Muscle layer of colon (tissue), 2 donors: Measurements from ENCODE around the gene SH3BGRL3.

ENCODE experiments used
- H3K27ac ChIP-seq: one replicate; pipeline ENCODE4 v1.7.0; 2013; ENCODE audit warnings: low read depth, mild to moderate bottlenecking, low read length, moderate library complexity
- H3K27me3 ChIP-seq, 2 donors: one replicate each; pipeline ENCODE4 v1.7.0; 2013; ENCODE audit warnings: low read length in 2 of 2, mild to moderate bottlenecking in 2 of 2; ENCODE audit not compliant: insufficient read depth in 2 of 2, control insufficient read depth in 1 of 2
- H3K36me3 ChIP-seq: one replicate; pipeline ENCODE4 v1.7.0; 2013; ENCODE audit warnings: mild to moderate bottlenecking, low read length; ENCODE audit not compliant: insufficient read depth
- H3K4me1 ChIP-seq: one replicate; pipeline ENCODE4 v1.7.0; 2013; ENCODE audit warnings: mild to moderate bottlenecking, low read length; ENCODE audit not compliant: insufficient read depth
- H3K4me3 ChIP-seq, 2 donors: one replicate each; pipeline ENCODE4 v1.7.0; 2013; ENCODE audit warnings: low read length in 2 of 2, low read depth in 1 of 2, mild to moderate bottlenecking in 1 of 2, moderate library complexity in 1 of 2
- H3K9ac ChIP-seq: one replicate; pipeline ENCODE4 v1.7.0; 2013; ENCODE audit warnings: low read length
- H3K9me3 ChIP-seq: one replicate; pipeline ENCODE4 v1.7.0; 2013; ENCODE audit warnings: mild to moderate bottlenecking, low read length
- donor health status: abdominal sarcoma.
- donor health status: Adenocarcinoma of cecum.

Gene SH3BGRL3

DNA sequence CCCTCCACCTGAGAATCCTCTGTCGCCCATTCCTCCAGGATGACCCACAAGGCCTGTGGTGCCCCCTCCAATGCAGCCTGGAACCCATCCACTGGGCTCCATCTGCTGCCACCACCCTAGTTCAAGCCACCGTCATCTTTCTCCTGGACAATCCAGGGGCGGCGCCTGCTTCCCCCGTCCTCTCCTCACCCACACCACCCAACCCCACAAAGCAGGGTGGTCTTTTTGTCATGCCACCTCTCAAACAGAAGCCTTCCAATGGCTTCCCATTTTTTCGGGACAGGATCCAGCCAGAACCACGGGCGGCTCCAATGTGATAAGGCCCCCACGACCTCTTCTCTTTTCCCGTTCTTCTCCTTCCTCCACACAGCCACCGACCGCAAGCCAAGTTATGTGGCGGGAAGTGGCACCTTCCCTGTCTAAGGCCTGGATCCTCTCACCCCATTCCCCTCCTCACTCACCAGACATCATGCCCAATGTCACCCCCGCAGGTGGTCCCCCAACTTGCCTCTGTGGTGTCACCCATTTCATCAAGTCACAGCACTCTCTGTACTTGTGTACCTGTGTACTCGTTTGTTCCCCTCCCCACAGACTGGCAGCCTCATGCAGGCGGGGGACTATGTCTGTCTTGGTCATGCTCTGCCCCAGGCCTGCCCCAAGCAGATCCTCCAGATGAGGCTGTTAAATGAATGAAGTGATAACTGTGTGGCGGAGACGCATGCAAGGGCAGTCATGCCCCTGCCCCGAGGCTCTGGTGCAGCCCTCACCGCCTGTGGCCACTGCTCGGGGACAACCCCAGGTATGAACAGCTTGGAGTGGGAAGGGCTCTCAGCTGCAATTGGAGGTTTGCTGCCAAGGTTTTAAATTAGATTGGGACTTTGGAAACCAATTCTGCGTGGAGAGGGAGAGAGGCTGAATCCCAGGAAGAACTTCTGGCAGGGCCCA, 15.6 kb downstream of the SH3BGRL3 start:
- H3K36me3 ChIP-seq, result no peaks in the 10 kb centered on the region
- H3K4me3 ChIP-seq, result no peak overlapping the region
- H3K27me3 ChIP-seq, result no peaks in the 10 kb centered on the region
- H3K9me3 ChIP-seq, result no peaks in the 10 kb centered on the region
- no peak overlapping the region for H3K27ac ChIP-seq
- H3K9ac ChIP-seq, result no peak overlapping the region
- H3K4me1 ChIP-seq, result peaks cover 11% of the 10 kb centered on the region

DNA sequence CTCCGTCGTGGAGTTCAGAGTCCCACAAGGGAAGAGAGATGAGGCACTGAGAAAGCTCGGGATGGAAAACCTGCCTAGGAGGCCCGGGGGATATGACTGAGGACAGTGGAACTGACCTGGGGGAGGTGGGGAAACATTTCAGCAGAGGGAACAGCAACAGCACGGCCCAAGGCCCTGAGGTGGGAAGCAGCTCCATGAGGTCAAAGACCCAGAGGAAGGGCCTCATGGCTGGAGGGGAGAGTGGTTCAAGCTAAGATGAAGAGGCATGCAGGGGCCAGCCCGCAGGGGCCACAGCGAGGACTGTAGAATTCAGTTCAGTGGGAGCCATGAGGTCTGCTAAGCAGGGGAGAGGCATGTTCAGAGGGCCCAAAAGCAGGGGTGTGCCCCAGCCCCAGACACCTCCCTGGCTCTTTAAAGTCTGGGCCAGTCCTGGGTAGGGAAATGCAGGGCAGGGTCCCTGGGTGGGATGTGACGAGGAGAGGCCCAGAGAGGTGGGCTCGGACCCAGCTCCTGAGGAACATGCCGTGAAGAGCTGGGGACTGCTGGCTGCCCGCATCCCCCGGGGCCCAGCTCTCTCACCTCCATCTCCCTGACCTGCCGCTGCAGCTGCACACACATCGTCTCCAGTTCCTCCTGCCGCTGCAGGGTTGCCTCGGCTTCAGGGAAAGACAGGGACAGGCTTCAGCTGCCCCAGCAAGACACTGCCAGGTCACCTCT, 16.6 kb downstream of the SH3BGRL3 start:
- Histone ChIP-seq H3K4me1 (peaks cover 1% of the 10 kb centered on the region), H3K9me3 (no peaks in the 10 kb centered on the region), H3K9ac (no peak overlapping the region), H3K27ac (no peak overlapping the region), H3K4me3 (no peak overlapping the region), H3K36me3 (no peaks in the 10 kb centered on the region), H3K27me3 (no peaks in the 10 kb centered on the region)

DNA sequence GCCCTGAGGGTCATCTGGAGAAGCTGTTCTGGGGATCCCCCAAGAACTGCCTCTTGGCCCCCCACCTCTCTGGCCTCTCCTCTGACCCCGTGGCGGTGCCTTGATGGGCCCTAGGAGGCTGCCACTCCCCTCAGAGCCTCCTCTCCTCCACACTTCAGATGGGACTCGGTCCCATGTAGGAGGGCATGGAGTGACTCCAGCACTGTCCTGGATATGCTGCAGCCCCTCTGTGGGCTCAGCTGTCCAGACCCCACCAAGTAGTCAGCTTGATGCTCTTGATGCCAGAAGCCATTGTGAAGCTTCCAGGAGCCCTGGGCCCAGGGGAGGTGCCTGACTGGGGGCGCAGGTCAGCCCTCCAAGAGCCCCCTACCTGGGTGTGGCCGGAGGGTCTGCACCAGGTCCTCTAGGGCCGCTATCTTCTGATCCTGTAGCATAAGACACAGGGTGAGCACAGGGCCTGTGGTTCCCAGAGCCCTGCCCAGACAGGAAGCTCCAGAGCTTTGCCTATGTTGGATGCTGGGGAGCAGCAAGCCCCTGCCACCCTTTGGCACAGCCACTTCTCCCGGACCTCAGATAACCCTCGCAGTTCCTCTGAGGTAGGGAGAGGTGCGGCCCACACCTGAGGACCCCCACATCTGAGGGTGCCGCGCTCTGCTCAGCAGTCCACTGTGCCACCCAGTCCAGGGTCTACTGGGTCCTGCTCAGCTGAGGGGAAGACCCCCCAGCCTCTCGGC, 17.3 kb downstream of the SH3BGRL3 start:
- H3K27ac ChIP-seq, result no peak overlapping the region
- H3K36me3 ChIP-seq, result no peaks in the 10 kb centered on the region
- no peak overlapping the region for H3K4me3 ChIP-seq
- H3K27me3 ChIP-seq, result no peaks in the 10 kb centered on the region
- H3K9me3 ChIP-seq, result no peaks in the 10 kb centered on the region
- no peaks in the 10 kb centered on the region for H3K4me1 ChIP-seq
- no peak overlapping the region for H3K9ac ChIP-seq

DNA sequence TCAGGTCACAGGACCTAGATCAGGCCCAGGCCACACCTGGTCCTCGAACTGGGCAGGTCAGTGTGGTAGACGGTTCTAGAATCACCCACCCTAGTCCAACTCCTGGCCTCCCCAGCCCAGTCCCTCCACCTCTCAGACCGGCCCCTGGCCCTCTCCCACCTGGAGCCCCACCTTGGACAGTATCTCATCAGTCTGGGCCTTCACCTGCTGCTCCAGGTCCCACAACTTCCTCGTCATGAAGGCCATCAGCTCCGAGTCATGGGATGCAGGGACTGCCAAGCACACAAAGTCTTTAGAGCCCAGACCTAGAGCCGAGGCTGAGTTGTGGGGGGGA, 17.9 kb downstream of the SH3BGRL3 start:
- Histone ChIP-seq H3K4me1 (no peaks in the 10 kb centered on the region), H3K4me3 (no peak overlapping the region), H3K9me3 (no peaks in the 10 kb centered on the region), H3K27ac (no peak overlapping the region), H3K9ac (no peak overlapping the region), H3K36me3 (no peaks in the 10 kb centered on the region), H3K27me3 (no peaks in the 10 kb centered on the region)

DNA sequence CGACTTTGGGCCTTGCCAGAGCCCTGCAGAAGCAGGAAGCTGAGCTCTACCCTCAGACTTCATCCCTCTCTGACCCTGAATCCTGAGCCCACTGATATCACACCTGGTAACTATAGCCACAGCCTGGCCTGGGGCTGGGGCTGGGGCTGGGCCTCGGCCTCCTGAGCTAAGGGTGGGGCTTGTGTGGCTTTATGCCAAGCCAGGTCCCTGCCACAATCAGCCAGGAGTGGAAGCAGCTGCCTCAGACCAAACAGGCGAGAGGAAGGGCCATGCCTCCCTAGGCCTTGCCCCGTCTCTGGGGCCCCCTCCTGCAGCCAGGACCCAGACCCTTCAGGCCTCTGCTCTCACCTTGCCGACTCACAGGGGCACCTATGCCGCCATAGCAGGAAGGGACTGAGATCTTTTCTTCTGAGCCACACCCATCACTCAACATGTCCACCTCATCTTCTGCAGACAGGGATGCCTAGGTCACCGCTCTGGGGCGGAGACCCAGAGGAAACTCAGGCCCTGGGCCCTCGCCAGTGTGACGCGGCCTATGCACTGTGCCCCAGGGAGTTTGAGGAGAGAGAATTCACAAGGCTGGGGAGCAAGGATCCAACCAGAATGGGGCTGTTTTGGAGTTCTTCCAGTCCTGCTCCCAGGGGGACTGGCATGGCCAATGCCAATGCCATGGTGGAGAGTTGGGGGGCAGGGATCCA, 20.8 kb downstream of the SH3BGRL3 start:
- H3K27ac ChIP-seq, result no peak overlapping the region
- H3K36me3 ChIP-seq, result no peaks in the 10 kb centered on the region
- no peaks in the 10 kb centered on the region for H3K9me3 ChIP-seq
- H3K9ac ChIP-seq, result no peak overlapping the region
- H3K4me3 ChIP-seq, result no peak overlapping the region
- peaks cover 3% of the 10 kb centered on the region for H3K4me1 ChIP-seq
- H3K27me3 ChIP-seq, result no peaks in the 10 kb centered on the region

DNA sequence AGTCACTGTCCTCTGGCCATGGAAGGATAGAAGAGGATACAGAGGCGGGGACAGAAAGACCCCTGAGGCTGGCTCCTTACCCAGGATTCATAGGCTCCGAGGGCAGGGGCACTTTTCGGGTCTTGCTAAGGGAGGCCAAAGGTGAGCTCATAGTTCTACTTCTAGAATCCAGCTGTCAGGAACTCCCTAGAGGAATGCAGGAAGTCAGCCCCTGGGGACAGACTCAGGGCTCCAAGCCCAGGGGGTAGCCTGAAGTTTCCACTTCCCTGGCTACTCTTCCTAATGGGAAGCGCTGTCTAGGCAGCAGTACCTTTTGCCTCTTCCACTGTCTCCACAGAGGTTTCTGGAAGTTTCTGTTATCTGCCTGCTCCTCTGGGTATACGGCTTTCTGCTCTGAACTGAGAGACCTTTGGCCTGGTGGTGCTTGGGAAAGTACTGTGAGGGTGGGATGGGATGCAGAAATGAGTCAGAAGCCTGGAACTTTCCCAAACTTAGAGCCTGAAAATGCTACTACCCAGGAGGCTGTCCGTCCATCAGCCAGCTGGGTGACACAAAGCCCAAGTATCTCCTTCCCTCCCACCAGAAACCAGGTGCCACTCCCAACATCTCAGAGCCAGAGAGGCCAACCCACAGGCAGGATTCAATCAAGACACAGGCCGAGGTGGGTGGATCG, 23.0 kb downstream of the SH3BGRL3 start:
- no peaks in the 10 kb centered on the region for H3K27me3 ChIP-seq
- peaks cover 8% of the 10 kb centered on the region for H3K4me1 ChIP-seq
- no peaks in the 10 kb centered on the region for H3K36me3 ChIP-seq
- H3K27ac ChIP-seq, result no peak overlapping the region
- no peak overlapping the region for H3K4me3 ChIP-seq
- H3K9me3 ChIP-seq, result no peaks in the 10 kb centered on the region
- no peak overlapping the region for H3K9ac ChIP-seq

DNA sequence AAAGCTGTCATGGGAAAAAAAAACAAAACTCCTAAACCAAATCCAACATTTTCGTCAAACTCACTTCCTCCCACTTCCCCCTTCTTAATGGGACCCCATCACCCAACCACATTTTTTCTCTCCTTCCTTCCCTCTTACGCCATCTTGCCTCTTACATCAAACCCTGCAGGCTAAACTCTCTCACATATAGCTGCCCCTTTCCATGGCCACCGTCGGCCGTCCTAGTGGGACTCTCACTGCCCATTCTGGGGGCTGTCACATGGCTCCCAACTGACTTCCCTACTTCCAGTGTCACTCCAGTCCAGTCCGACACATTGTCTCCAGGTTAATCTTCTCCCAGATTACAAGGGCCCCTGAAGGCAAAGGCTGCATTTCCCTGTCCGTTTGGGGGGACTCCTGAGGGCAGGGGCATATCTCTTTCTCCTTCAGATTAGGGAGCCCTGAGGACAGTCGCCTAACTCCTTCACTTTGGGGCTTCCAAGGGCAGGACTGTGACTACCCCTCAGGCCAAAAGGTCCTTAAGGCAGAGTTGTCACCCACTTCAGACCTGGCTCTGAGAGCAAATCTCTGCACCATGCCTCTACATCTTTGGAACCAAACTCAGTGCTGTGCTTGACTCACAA, 25.9 kb downstream of the SH3BGRL3 start:
- Histone ChIP-seq H3K27me3 (no peaks in the 10 kb centered on the region), H3K27ac (no peak overlapping the region), H3K9ac (no peak overlapping the region), H3K36me3 (no peaks in the 10 kb centered on the region), H3K4me1 (peaks cover 8% of the 10 kb centered on the region), H3K4me3 (peak overlapping the region; percentile 76 to 80), H3K9me3 (no peaks in the 10 kb centered on the region)

DNA sequence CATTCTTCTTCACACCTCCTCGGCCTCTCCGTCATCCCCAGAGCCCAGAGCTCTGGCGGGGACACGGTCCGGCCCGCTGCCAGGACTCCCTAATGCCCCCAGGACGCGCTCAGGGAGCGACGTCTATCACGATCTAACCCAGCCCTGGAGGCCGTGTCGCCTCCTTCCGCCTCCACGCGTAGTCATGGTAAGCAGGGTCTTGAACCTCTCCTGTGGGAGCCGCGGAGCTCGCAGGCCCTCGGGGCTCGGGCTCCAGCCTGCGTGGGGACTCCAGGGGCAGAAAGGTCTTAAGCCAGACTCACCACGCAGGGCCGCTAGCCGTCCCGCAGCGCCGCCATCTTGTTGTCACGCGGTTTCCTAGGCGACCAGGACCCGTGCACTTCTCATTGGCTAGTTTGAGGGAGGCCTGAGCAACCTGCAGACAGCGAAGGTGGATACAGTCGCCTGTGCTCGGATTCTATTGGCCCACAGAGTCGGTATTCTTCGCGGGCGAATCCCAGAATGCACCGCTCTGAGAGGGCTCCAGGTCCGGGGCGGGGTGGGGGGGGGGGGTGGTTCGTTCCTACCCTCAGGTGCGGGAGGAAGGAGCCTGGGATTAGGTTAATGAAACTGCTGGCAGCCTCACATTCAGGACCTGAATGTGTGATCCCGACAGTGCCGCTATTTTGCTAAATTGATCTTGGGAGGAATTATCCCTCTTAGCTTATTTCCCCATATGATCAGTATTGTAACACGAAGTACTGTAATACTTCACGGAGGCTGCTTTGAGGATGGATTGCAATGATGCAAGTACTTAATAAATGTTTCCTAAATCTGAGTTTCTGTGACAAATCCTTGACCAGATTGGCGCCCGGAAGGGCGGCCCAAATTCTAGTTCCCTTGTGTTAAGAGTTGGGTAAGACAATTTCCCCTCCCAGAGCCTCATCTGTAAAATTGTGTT, 26.7 kb downstream of the SH3BGRL3 start, which contains the start of gene UBXN11:
Gene UBXN11 (minus strand): TSS at position 347 of the 940 bp plus-strand sequence. CDS start 3,753 bp downstream, outside the sequence.
- H3K9ac ChIP-seq, result no peak within 1 kb of the TSS
- no peaks in the 10 kb centered on the region for H3K9me3 ChIP-seq
- H3K27me3 ChIP-seq, result no peaks in the 10 kb centered on the region
- H3K4me3 ChIP-seq, result peak within 1 kb of the TSS; percentile 76 to 80
- H3K36me3 ChIP-seq, result no peaks in the 10 kb centered on the region
- H3K27ac ChIP-seq, result no peak within 1 kb of the TSS
- H3K4me1 ChIP-seq, result peaks cover 8% of the 10 kb centered on the region

DNA sequence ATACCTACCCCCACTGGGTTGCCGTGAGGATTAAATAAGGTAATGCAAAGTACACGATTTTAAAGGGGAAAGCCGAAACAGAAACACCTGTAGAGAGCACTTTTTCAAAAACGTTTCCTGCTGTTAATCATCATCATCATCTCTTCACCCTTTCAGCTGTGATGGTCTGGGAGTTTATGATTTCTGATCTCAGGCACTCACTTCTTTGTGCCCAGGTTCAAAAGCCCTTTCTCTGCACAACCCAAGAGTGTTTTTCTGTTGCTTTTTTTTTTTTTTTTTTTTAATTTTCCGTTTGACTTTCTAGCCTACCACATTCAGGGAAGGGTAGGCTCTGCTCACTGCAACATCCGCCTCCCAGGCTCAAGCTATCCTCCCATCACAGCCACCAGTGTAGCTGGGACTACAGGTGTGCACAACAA, 27.5 kb downstream of the SH3BGRL3 start:
- no peaks in the 10 kb centered on the region for H3K36me3 ChIP-seq
- no peak overlapping the region for H3K27ac ChIP-seq
- no peaks in the 10 kb centered on the region for H3K27me3 ChIP-seq
- H3K4me3 ChIP-seq, result no peak overlapping the region
- H3K9me3 ChIP-seq, result no peaks in the 10 kb centered on the region
- no peak overlapping the region for H3K9ac ChIP-seq
- peaks cover 8% of the 10 kb centered on the region for H3K4me1 ChIP-seq
